HEK293T (cell line): ENCODE results near the gene ASPSCR1.

Experiments
- CTCF ChIA-PET: fragments of 350-600 bp; formaldehyde crosslinking; extraction: SDS; loops from one replicate; lab custom pipeline; 2021; ENCODE audit warnings: antibody characterized with exemption, inconsistent platforms; lab: Yijun Ruan, JAX
- POLR2A ChIA-PET: fragments of 350-600 bp; formaldehyde crosslinking; extraction: SDS; loops from one replicate; lab custom pipeline; 2020; ENCODE audit warnings: antibody characterized with exemption, inconsistent platforms; lab: Yijun Ruan, JAX
- DNase-seq: peaks from one replicate; pipeline ENCODE4 v3.0.0; 2012; ENCODE audit warnings: mixed read lengths; ENCODE audit errors: extremely low spot score
- ARNT ChIP-seq: fragments of 450-650 bp; IDR thresholded peaks from 2 replicates; pipeline ENCODE4 v1.6.1; 2017; ENCODE audit warnings: mild to moderate bottlenecking
- BHLHE40 ChIP-seq: fragments of 450-650 bp; IDR thresholded peaks from 2 replicates; pipeline ENCODE4 v1.6.1; 2016; ENCODE audit warnings: mild to moderate bottlenecking, moderate library complexity, borderline replicate concordance
- CTBP1 ChIP-seq: fragments of 450-650 bp; IDR thresholded peaks from 2 replicates; pipeline ENCODE4 v1.6.1; 2016; ENCODE audit warnings: borderline replicate concordance
- ELF4 ChIP-seq: fragments of 450-650 bp; IDR thresholded peaks from 2 replicates; pipeline ENCODE4 v1.6.1; 2017; ENCODE audit warnings: antibody characterized with exemption
- FOXA1 ChIP-seq: fragments of 450-650 bp; IDR thresholded peaks from 2 replicates; pipeline ENCODE4 v1.6.1; 2016; ENCODE audit warnings: mild to moderate bottlenecking
- FOXK2 ChIP-seq: fragments of 450-650 bp; IDR thresholded peaks from 2 replicates; pipeline ENCODE4 v1.6.1; 2016; ENCODE audit warnings: mild to moderate bottlenecking
- FOXM1 ChIP-seq: fragments of 450-650 bp; IDR thresholded peaks from 2 replicates; pipeline ENCODE4 v1.6.1; 2017; ENCODE audit warnings: mild to moderate bottlenecking, borderline replicate concordance
- HDGF ChIP-seq: fragments of 450-650 bp; IDR thresholded peaks from 2 replicates; pipeline ENCODE4 v1.6.1; 2017; ENCODE audit warnings: antibody characterized with exemption, borderline replicate concordance
- L3MBTL2 ChIP-seq: fragments of 450-650 bp; conservative IDR thresholded peaks from 2 replicates; pipeline ENCODE4 v1.6.1; 2016; ENCODE audit warnings: mild to moderate bottlenecking
- LEF1 ChIP-seq: fragments of 450-650 bp; IDR thresholded peaks from 2 replicates; pipeline ENCODE4 v1.6.1; 2017; ENCODE audit warnings: mild to moderate bottlenecking, borderline replicate concordance
- NFRKB ChIP-seq: fragments of 450-650 bp; IDR thresholded peaks from 2 replicates; pipeline ENCODE4 v1.6.1; 2016; ENCODE audit warnings: mild to moderate bottlenecking, moderate library complexity
- PKNOX1 ChIP-seq: fragments of 450-650 bp; IDR thresholded peaks from 2 replicates; pipeline ENCODE4 v1.6.1; 2016
- SP1 ChIP-seq: fragments of 450-650 bp; IDR thresholded peaks from 2 replicates; pipeline ENCODE4 v1.6.1; 2017
- SUZ12 ChIP-seq: fragments of 450-650 bp; IDR thresholded peaks from 2 replicates; pipeline ENCODE4 v1.6.1; 2016; ENCODE audit warnings: mild to moderate bottlenecking
- TARDBP ChIP-seq: fragments of 450-650 bp; IDR thresholded peaks from 2 replicates; pipeline ENCODE4 v1.6.1; 2016
- ZNF384 ChIP-seq: fragments of 450-650 bp; IDR thresholded peaks from 2 replicates; pipeline ENCODE4 v1.6.1; 2016

Gene ASPSCR1

GRCh38 chr17:82006468-82007227 is 29.2 kb downstream of the ASPSCR1 start:
- ChIA-PET POLR2A (no interaction called here), CTCF (no interaction called here)
- no peak for DNase-seq
- TF ChIP-seq PKNOX1 (no peak), FOXK2 (no peak), BHLHE40 (no peak), SP1 (no peak), L3MBTL2 (no peak), FOXA1 (no peak), TARDBP (no peak), FOXM1 (no peak), ELF4 (no peak), HDGF (no peak), NFRKB (no peak), LEF1 (no peak), ZNF384 (no peak), CTBP1 (no peak)

DNA sequence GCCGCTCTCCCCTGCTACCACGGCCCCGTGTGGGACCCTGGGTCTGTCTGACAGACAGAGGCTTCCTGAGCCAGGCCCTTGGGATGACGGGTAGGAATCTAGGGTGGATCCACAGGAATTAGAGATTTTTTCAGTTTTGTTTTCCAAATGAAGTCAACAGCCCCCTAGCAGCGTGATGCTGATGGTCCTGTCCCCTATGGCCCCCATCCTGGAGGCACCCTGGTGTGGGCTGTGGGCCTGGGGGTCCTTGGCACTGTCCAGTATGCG is 29.7 kb downstream of the ASPSCR1 start:
- TF ChIP-seq LEF1 (no peak), FOXM1 (no peak), TARDBP (no peak), FOXK2 (no peak), ZNF384 (no peak), SP1 (no peak), FOXA1 (no peak), HDGF (no peak), NFRKB (no peak), SUZ12 (no peak), ELF4 (no peak), CTBP1 (no peak), BHLHE40 (no peak), PKNOX1 (no peak), L3MBTL2 (no peak)
- ChIA-PET POLR2A (no interaction called here), CTCF (no interaction called here)
- DNase-seq = no peak

DNA sequence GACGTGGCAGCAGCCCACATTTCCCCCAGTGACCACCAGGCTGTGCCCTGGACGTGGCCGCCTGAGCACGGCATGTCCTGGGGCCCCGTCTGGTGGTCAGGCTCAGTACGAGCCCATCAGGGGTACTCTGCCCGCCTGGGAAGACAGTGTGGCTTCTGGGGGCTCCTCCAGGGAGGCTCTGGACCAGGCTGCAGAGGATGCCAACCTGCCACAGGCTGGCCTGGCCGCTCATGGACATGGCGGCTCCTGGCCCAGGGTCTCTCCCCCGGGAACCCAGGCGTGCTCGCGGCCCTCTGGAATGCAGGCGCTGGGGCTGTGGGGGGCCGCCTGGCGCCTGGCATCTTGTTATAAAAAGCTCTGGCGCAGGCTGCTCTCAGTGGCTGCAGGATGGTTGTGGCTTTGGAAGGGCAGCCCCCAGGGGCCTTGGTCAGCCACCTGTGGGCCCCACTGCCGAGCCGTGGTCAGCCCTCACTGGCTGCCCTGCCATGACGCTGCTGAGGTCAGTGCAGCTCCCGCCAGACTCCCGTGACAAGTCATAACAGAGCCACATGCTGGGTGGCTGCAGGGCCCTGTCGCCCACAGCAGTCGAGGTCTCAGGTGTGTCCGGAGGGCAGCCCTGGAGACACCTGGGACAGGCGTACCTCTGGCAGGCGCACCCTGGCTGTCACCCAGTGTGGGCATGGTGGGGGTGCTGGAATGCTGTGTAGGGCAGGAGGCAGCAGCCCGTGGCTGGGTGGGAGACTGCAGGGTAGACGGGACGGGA is 30.2 kb downstream of the ASPSCR1 start:
- ChIA-PET CTCF (no interaction called here), POLR2A (no interaction called here)
- TF ChIP-seq NFRKB (no peak), PKNOX1 (no peak), TARDBP (no peak), ZNF384 (no peak)
- DNase-seq = no peak

GRCh38 chr17:82008258-82008940 is 31.0 kb downstream of the ASPSCR1 start:
- CTCF ChIA-PET = interaction anchor here (2.0 kb wide), 1 partner anchor 11 kb away, joined by 6 read pairs; no protein-coding TSS in a partner anchor
- no peak for DNase-seq
- TF ChIP-seq ZNF384 (no peak), ELF4 (no peak), SUZ12 (no peak), FOXK2 (no peak), L3MBTL2 (no peak), SP1 (no peak), FOXM1 (no peak), NFRKB (no peak), LEF1 (no peak), TARDBP (no peak), HDGF (no peak), CTBP1 (no peak), FOXA1 (no peak), PKNOX1 (no peak), ARNT (no peak), BHLHE40 (no peak)
- POLR2A ChIA-PET = no interaction called here

- POLR2A ChIA-PET = no interaction called here
- DNase-seq = no peak
- TF ChIP-seq SUZ12 = no peak
- TF ChIP-seq TARDBP = no peak
- no peak for TF ChIP-seq PKNOX1
- TF ChIP-seq SP1 = no peak
- no peak for TF ChIP-seq LEF1
- no peak for TF ChIP-seq FOXM1
- TF ChIP-seq ZNF384 = no peak
- TF ChIP-seq FOXA1 = no peak
- TF ChIP-seq L3MBTL2 = no peak
- no peak for TF ChIP-seq BHLHE40
- no peak for TF ChIP-seq ARNT
- TF ChIP-seq NFRKB = no peak
- TF ChIP-seq ELF4 = no peak
- CTCF ChIA-PET = interaction anchor here (0.7 to 2.0 kb wide), 2 partner anchors 11 to 50 kb away, joined by 4 to 6 read pairs; no protein-coding TSS in a partner anchor
Measured at GRCh38 chr17:82008941-82009405, 31.5 kb downstream of the ASPSCR1 start.
